Body of pancreas (tissue), 4 donors: ENCODE data around the gene FBXL4.
"Not testable (repeated sequence)": the region's sequence is repeated elsewhere in the genome, so short reads cannot be mapped to it uniquely, and the experiment has no call there.

Source experiments
- CTCF ChIP-seq, 7 experiments: fragments of 450-650 bp in 4 of 7; fragments of 200-600 bp in 3 of 7; sonication (generic) in 3 of 7; IDR thresholded peaks; one replicate each; pipeline ENCODE4 v1.5.1; 2016 to 2019; ENCODE audit warnings: antibody characterized with exemption in 7 of 7
- POLR2A ChIP-seq, 3 donors: fragments of 450-650 bp; IDR thresholded peaks; one replicate each; pipeline ENCODE4 v1.6.1; 2016; ENCODE audit warnings: antibody characterized with exemption in 3 of 3, mild to moderate bottlenecking in 2 of 3

GRCh38 chr6:98906342-98906741, 41.4 kb downstream of the FBXL4 start:
- not testable (repeated sequence) for TF ChIP-seq CTCF, POLR2A (IDR thresholded peaks at IDR 0.05)
